Ramos (cell line): ENCODE data around the gene ENPP6.

ENCODE experiments used
- in situ Hi-C: fragments of 300-500 bp; cut with MboI; formaldehyde crosslinking; loops from one replicate; pipeline ENCODE4 v1.14.3; 2022; ENCODE audit warnings: low sequenced_read_pairs; ENCODE audit not compliant: unreplicated experiment

The ENPP6 gene

GRCh38 chr4:184193556-184194525 is 23.8 kb downstream of the ENPP6 start:
- in situ Hi-C loops, result no loop called here

- in situ Hi-C loops, result no loop called here
These were observed 24.7 kb downstream of the ENPP6 start for GRCh38 chr4:184192933-184193332.

GRCh38 chr4:184191267-184191666 is 26.4 kb downstream of the ENPP6 start:
- in situ Hi-C loops, result no loop called here

- in situ Hi-C loops, result no loop called here
These were observed 27.0 kb downstream of the ENPP6 start for GRCh38 chr4:184190711-184191110.

GRCh38 chr4:184189966-184190365 is 27.7 kb downstream of the ENPP6 start:
- in situ Hi-C loops, result no loop called here

DNA sequence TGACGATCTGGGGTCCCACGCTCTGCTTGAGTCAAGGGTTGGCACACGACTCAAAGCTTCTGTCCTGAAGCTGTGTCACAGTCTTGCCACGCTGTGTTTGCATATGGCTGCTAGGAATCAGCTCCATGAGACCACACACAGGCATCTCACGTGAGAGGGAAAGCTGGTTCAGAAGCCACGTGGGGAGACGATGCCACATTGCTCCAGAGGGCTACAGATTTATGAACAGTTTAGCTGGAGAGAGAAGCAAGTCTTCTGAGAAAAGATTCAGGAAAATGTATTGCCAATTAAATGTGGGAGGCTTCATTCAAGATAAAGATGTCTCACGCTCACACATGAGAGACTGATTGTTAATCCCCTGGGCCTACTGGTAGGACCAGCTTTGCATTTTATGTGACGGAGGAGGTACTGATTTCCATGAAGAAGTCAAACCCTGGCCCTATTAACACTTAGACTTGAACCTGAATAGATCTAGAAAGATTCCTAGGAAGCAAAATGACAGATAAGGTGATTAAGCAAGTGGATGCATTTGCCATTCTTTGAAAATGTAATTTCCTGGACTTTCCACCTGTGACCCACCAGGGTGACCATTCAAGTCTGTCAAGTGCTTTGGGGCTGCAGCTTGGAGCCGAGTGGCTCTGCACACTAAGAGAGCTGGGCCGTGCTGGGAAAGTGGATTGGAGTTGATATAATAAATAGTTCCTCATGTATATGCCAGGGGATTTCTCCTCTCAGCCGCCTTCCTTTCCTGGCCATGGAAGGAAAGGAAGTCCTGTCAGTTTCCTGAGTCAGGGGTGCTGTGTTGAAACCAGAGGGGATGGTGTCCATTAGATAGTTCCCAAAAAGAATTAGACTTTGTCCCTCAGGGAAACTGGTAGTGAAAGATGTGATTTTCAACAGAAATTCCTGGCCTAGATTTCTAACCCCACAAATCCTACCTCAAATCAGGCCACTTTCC is 29.0 kb downstream of the ENPP6 start:
- in situ Hi-C loops, result no loop called here

GRCh38 chr4:184177271-184177670 is 40.4 kb downstream of the ENPP6 start:
- in situ Hi-C loops, result no loop called here

DNA sequence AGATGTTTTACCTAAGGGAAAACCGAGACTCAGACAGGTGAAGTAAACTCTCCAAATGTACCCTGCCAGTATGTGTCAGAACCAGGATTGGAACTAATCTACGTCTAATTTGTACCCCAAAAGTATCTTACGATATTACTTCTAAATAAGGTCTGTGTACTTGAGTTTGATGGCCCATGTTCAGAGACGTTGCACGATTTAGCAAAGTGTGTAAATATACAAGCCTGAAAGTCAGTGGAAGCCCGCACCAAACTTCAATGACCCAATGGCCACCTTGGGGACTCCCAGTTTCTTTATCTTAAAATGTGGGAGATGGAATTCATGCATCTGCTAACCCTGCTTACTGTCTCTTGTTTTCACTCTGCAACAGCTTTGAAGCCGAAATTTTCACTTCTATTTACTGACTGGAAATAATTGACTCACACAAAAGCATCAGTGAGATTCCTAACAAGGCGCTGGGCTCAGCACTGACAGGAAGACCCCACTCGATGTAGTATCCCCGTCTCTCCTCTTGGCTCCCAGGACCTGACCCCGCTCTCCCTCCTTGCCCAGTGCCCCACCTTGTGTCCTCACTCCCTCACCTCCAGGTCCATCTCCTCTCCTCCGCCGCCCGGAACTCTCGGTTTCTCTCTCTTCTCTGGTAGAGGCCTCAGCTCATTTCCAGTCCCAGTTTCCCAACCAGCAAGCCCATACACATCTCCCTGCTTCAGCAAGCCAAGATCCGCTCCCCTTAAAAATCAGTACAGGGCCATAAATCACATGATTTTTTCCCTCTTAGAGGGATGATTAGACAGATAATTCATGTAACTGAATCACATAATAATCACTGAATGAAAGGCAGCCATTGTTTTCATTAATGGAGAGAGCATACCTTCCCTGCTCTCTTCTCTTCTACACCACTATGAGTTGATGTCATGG is 42.8 kb downstream of the ENPP6 start:
- in situ Hi-C loops, result no loop called here

DNA sequence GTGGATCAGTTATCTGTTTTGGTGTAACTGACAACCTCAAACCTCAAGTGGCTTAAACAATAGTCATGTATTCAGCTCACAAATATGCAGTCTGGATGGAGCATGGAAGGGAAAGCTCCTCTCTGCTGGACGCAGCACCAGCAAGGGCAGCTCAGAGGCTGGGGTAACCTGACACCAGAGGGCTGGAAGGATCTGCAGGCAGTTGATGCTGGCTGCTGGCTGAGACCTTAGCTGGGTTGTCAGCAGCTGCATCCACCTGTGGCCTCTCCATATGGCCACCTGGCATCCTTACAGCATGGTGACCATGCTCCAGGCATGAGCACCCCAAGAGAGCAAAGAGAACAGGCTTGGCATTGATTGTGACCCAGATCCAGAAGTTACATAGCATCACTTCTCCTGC is 46.7 kb downstream of the ENPP6 start:
- in situ Hi-C loops, result no loop called here

DNA sequence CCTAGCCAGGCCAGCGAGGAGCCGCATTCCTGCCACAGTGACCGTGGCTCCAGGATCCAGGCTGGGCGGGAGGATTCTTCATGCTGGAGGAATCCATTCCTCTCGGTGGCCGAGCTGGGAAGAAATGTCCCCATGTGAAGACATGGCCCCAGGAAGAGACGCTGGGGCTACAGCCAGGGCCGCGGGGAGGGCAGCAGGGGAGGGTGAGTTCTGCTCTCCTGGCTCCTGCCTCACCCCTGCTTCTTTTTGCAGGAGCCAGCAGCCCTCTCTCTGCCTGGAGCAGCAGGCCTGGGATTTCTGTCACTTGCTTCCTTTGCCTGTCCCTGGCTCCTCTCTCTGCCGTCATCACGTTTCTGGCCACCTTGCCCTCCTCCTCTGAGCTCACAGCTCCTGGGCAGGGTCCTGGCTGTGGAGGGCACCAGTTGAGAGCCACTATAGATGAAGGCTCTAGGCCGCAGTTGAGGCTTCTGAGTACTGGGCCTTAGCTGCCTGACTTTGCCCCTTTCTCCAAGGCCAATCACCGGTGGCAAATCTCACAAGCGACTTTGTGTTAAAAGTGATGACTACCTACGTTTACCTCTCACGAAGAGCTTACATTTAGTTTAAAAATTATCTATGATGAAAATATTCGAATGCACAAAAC is 48.3 kb downstream of the ENPP6 start:
- in situ Hi-C loops, result no loop called here

- in situ Hi-C loops, result no loop called here
These were observed 49.2 kb downstream of the ENPP6 start for GRCh38 chr4:184168406-184169019.

DNA sequence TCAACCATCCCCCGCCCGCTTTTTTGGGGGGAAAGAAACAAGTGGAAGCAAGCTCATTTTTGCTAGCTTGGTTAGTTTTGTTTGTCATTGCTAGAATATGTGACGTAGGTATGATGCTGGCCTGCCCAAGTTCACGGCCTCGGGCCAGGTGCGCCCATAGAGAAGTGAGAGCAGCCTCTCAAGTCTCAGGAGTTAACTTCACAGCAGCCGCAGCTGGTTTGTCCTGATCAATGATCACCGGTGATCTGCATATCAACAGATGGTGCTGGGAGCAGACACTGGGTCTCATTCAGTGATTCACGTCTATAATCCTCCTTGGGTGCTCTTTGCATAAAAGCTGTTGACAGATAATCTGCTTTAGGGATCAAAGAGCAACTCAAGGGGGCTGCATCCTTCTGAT is 50.1 kb downstream of the ENPP6 start:
- in situ Hi-C loops, result no loop called here

- in situ Hi-C loops, result no loop called here
These were observed 50.9 kb downstream of the ENPP6 start for GRCh38 chr4:184166736-184167135.

DNA sequence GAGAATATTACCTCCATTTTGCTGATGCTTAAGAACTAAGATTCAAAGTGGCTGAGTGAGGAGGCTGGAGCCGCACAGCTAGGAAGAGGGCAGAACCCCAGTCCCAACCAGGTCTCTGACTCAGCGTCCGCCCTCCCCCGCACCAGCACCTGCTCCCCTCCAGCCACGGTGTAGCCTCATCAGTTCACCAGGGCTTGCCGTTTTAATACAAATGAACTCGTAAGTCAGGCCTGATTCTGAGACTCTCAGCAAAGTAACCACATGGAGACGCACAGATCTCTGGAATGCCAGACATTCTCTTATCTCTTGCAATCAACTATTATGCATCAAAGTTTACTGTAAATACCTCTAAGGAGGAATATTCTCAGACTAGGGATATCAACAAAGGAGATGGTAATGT is 52.4 kb downstream of the ENPP6 start:
- in situ Hi-C loops, result no loop called here

- in situ Hi-C loops, result no loop called here
These were observed 53.9 kb downstream of the ENPP6 start for GRCh38 chr4:184163813-184164212.

DNA sequence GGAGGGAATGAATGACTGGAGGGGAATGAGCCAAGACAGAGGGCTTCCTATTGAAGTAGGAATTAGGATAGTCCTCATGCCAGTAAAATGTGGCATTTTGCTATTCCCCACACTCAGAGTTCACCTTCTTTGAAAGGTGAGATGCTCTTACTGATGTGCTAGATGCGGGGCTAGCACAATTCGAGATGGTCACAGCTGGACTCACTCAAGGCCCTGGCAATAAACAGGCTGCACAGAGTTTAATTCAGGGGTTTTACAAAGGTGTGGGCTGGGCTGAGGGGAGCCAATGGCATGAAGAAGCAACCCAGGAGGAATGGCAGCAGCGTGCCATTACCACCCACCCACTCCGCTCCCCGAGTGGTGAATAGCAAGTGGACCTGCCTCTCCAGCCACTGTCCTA is 55.1 kb downstream of the ENPP6 start:
- in situ Hi-C loops, result no loop called here

DNA sequence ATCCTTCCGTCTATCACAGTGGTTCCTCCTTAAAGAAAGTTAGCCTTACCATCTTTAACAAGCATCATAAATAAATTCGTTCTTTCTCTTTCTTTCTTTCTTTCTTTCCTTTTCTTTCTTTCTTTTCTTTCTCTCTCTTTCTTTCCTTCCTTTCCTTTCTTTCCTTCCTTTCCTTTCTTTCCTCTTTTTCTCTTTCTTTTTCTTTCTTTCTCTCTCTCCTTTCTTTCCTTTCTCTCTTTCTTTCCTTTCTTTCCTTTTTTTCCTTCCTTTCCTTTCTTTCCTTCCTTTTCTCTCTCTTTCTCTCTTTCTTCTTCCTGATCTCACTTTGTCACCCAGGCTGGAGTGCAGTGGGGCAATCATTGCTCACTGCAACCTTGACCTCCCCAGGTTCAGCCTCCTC is 60.4 kb downstream of the ENPP6 start:
- in situ Hi-C loops, result no loop called here

DNA sequence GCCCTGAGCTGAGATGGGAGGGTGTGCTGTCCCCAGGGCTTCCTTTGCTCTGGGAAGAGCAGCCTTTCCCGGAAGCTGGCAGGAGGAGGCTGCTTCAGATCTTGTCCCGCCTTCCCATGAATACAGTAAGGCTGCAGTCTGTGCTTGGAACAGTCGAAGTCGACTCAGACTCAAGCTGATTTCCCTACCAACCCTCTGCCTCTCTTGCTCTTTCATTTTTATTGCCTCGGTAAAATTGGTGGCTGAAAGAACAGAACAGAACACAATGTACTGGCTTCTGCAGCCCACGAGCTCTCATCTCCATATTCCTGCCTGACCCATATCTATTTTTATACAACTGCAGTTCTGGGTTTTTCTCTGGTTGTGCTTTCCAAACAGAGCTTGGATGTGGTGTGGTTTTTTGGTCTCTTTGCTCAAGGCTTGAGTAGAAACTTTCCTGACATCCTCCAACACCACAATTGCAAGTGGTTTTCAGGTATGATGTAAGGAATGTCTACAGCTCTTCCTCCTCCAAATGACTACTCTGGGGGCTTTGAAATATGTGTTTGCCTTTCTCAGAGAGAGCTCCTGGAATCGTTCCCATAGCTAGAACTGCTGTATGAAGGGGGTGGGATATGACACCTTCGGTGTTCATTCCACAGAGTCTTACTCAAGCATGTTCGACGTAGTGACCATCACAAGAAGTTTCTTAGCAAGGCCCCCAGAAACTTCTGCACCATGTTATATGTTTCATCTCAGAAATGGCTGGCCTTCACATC is 61.3 kb downstream of the ENPP6 start:
- in situ Hi-C loops, result no loop called here
